HL-60 (cell line): ENCODE results near the gene RSRC1.
"Not testable (repeated sequence)": the region's sequence is repeated elsewhere in the genome, so short reads cannot be mapped to it uniquely, and the experiment has no call there.

ENCODE experiments used
- DNase-seq, 2 experiments: peaks; one replicate each; pipeline ENCODE4 v3.0.0-alpha.2; 2010 to 2020; ENCODE audit warnings: low read depth in 1 of 2, low spot score in 1 of 2
- H3K27ac ChIP-seq: fragments of 250-450 bp; sonication (Bioruptor Pico); replicated peaks from 2 replicates; pipeline ENCODE4 v1.5.1; 2020; ENCODE audit warnings: mild to moderate bottlenecking, moderate library complexity
- H3K27me3 ChIP-seq: fragments of 250-450 bp; sonication (Bioruptor Pico); 2 replicates; pipeline ENCODE4 v1.5.1; 2021; ENCODE audit warnings: mild to moderate bottlenecking, moderate library complexity; ENCODE audit not compliant: insufficient read depth, poor library complexity, severe bottlenecking
- H3K4me3 ChIP-seq: replicated peaks from 2 replicates; pipeline ENCODE4 v1.5.1; 2011; ENCODE audit warnings: mild to moderate bottlenecking, control low read depth, low read length; ENCODE audit not compliant: insufficient read depth
- GABPA ChIP-seq: IDR thresholded peaks from 2 replicates; pipeline ENCODE4 v1.6.1; 2012; ENCODE audit warnings: low read depth
- POLR2AphosphoS5 ChIP-seq: IDR thresholded peaks from 2 replicates; pipeline ENCODE4 v1.6.1; 2012; ENCODE audit warnings: low read depth
- SPI1 ChIP-seq: IDR thresholded peaks from 2 replicates; pipeline ENCODE4 v1.6.1; 2012; ENCODE audit warnings: low read depth, mild to moderate bottlenecking, borderline replicate concordance
- TF ChIP-seq, protein P1 (sequence below): IDR thresholded peaks from one replicate; pipeline ENCODE4 v1.5.1; 2011; ENCODE audit warnings: low read length, control low read depth, inconsistent platforms; ENCODE audit not compliant: insufficient read depth
- TF ChIP-seq, protein P2 (sequence below): IDR thresholded peaks from 2 replicates; pipeline ENCODE4 v1.6.1; 2012; ENCODE audit warnings: low read depth; ENCODE audit not compliant: insufficient replicate concordance

Gene RSRC1

DNA sequence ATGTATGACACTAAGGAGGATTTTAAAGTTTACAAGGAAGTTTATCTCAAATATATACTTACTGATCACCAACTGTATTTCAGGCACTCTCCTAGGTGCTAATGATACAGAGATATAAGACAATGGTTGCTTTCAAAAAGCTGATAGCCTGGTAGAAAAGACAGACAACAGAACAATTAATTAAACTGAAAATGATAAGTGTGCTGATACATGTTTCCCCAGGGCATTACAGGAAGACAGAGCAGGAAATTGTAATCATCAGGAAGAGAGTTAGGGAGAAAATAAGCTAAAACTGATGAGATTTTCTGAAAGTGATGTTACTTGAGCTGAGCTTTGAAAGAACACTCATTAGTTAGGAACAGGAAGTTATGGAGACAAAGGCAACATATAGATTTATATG lies 229.7 kb downstream of the RSRC1 start:
- no peak overlapping the region for H3K27ac ChIP-seq
- H3K4me3 ChIP-seq: no peak overlapping the region
- TF ChIP-seq GABPA (no peak), SPI1 (no peak), POLR2AphosphoS5 (no peak)
- TF ChIP-seq, protein P1, sequence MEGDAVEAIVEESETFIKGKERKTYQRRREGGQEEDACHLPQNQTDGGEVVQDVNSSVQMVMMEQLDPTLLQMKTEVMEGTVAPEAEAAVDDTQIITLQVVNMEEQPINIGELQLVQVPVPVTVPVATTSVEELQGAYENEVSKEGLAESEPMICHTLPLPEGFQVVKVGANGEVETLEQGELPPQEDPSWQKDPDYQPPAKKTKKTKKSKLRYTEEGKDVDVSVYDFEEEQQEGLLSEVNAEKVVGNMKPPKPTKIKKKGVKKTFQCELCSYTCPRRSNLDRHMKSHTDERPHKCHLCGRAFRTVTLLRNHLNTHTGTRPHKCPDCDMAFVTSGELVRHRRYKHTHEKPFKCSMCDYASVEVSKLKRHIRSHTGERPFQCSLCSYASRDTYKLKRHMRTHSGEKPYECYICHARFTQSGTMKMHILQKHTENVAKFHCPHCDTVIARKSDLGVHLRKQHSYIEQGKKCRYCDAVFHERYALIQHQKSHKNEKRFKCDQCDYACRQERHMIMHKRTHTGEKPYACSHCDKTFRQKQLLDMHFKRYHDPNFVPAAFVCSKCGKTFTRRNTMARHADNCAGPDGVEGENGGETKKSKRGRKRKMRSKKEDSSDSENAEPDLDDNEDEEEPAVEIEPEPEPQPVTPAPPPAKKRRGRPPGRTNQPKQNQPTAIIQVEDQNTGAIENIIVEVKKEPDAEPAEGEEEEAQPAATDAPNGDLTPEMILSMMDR: no peak
- TF ChIP-seq, protein P2, sequence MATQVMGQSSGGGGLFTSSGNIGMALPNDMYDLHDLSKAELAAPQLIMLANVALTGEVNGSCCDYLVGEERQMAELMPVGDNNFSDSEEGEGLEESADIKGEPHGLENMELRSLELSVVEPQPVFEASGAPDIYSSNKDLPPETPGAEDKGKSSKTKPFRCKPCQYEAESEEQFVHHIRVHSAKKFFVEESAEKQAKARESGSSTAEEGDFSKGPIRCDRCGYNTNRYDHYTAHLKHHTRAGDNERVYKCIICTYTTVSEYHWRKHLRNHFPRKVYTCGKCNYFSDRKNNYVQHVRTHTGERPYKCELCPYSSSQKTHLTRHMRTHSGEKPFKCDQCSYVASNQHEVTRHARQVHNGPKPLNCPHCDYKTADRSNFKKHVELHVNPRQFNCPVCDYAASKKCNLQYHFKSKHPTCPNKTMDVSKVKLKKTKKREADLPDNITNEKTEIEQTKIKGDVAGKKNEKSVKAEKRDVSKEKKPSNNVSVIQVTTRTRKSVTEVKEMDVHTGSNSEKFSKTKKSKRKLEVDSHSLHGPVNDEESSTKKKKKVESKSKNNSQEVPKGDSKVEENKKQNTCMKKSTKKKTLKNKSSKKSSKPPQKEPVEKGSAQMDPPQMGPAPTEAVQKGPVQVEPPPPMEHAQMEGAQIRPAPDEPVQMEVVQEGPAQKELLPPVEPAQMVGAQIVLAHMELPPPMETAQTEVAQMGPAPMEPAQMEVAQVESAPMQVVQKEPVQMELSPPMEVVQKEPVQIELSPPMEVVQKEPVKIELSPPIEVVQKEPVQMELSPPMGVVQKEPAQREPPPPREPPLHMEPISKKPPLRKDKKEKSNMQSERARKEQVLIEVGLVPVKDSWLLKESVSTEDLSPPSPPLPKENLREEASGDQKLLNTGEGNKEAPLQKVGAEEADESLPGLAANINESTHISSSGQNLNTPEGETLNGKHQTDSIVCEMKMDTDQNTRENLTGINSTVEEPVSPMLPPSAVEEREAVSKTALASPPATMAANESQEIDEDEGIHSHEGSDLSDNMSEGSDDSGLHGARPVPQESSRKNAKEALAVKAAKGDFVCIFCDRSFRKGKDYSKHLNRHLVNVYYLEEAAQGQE: no peak
- no peaks in the 10 kb centered on the region for H3K27me3 ChIP-seq
- DNase-seq: no peak

DNA sequence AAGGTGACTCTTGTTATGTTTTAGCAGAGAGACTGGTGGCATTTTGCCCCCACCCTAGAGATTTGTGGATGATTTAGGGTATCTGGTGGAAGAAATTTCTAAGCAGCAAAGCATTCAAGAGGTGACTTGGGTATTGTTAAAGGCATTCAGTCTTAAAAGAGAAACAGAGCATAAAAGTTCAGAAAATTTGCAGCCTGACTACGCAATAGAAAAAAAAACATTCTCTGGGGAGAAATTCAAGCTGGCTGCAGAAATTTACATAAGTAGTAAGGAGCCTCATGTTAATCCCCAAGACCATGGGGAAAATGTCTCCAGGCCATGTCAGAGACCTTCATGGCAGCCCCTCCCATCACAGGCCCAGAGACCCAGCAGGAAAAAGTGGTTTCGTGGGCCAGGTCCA lies 231.1 kb downstream of the RSRC1 start:
- H3K27me3 ChIP-seq, DNase-seq, H3K27ac ChIP-seq, H3K4me3 ChIP-seq: not testable (repeated sequence)

DNA sequence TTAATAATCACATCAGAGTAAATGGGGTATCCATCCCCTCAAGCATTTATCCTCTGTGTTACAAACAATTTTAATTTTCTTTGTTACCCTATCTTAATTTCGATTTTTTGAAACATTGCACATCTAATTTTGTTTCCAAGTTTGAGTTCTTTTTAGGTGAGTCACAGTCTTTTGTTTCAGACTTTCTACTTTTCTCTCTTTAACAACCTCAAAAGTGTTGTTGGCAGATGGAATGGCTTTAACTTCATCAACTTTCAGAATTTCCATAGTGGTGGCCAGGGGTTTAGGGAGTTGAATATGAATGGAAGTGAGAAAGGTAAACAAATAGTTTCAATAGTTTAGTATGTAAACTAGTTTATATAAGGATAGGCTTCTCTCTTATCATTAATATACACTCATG lies 238.1 kb downstream of the RSRC1 start:
- Histone ChIP-seq H3K27ac (no peak overlapping the region), H3K4me3 (no peak overlapping the region), H3K27me3 (no peaks in the 10 kb centered on the region)
- TF ChIP-seq SPI1 (no peak), POLR2AphosphoS5 (no peak)
- DNase-seq: no peak

DNA sequence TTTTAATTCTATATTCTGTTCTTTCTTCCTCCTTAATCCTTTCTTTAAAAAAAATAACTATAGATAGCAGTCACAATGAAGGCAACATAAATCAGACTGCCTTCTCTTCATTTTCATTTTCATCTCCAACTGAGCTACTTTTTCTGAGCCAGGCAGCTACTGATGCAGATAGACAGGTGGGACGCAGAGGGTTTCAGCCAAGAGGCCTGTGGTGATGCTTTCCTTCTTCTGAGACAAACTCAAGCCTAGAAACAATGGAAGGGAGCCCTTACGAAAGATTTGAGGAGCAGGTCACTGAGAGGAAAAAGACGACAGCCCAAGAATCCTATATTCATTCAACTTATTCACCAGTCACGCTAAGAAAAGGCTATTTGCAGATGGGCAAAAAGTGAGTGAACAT lies 241.1 kb downstream of the RSRC1 start:
- no peak for DNase-seq
- no peaks in the 10 kb centered on the region for H3K27me3 ChIP-seq
- peak overlapping the region; percentile 27 for H3K27ac ChIP-seq
- H3K4me3 ChIP-seq: no peak overlapping the region
- TF ChIP-seq GABPA (no peak), POLR2AphosphoS5 (no peak), SPI1 (no peak)
- TF ChIP-seq, protein P1: no peak
- TF ChIP-seq, protein P2: no peak

DNA sequence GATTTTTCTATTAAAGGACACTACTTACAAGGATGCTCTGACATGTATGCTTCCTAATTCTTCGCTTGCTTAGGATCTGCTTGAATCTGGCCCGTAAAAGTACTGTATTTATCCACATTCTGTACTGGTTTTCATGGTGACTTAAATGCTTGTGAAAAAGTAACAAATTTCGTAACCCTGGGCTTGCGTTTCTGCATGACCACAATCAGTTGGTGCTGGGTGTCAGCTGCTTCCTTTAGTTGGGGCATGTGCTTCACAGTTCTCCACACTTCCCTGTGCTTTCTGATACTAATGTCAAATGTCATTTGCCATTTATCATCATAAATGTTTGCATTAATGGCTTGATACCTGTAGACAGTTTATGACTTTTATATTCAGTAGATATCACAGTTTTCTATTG lies 242.7 kb downstream of the RSRC1 start:
- DNase-seq: peak; percentile 90 to 92
- TF ChIP-seq SPI1 (peak; percentile 70; the same call in 1 of the 2 replicates), GABPA (peak; percentile 34; the same call in 1 of the 2 replicates), POLR2AphosphoS5 (peak; percentile 94)
- TF ChIP-seq, protein P1: no peak
- TF ChIP-seq, protein P2: peak; percentile 42
- Histone ChIP-seq H3K4me3 (no peak overlapping the region), H3K27me3 (no peaks in the 10 kb centered on the region), H3K27ac (peak overlapping the region; percentile 77)
